Hepatocyte (in vitro differentiated cells): ENCODE results near the gene AJUBA.

Experiments
- CTCF ChIP-seq: fragments of 200-600 bp; sonication (generic); IDR thresholded peaks from 2 replicates; pipeline ENCODE4 v1.5.1; 2016; ENCODE audit warnings: antibody characterized with exemption, mild to moderate bottlenecking; ENCODE audit not compliant: poor library complexity
- EZH2phosphoT487 ChIP-seq: fragments of 200-600 bp; sonication (generic); IDR thresholded peaks from one replicate; pipeline ENCODE4 v1.6.1; 2018; ENCODE audit warnings: antibody characterized with exemption, mild to moderate bottlenecking, low read depth, moderate library complexity; ENCODE audit not compliant: unreplicated experiment, severe bottlenecking

- TF ChIP-seq EZH2phosphoT487: no peak
- TF ChIP-seq CTCF: no peak
Observed at GRCh38 chr14:22981876-22982476, 375 bp downstream of the AJUBA start.
